H9 (cell line): ENCODE data around the gene STS. TPM values are rescaled to one million over a fixed set of nuclear protein-coding genes. Genes with fewer than 3 reads are reported as not detected.

Experiments
- DNase-seq: peaks from one replicate; pipeline ENCODE4 v3.0.0-alpha.2; 2017
- H2AFZ ChIP-seq: one replicate; pipeline ENCODE4 v1.6.1; 2013; ENCODE audit warnings: mild to moderate bottlenecking, low read length, control low read depth, moderate library complexity
- H2AK5ac ChIP-seq: 2 replicates; pipeline ENCODE4 v1.6.1; 2013; ENCODE audit warnings: low read length, control low read depth, mixed read lengths; ENCODE audit not compliant: insufficient read length
- H2BK120ac ChIP-seq: one replicate; pipeline ENCODE4 v1.6.1; 2013; ENCODE audit warnings: low read depth, mild to moderate bottlenecking, low read length, control low read depth, inconsistent platforms; ENCODE audit not compliant: poor library complexity, severe bottlenecking
- H2BK12ac ChIP-seq: 2 replicates; pipeline ENCODE4 v1.6.1; 2013; ENCODE audit warnings: low read length, control low read depth, mixed read lengths, low read depth; ENCODE audit not compliant: insufficient read length
- H2BK15ac ChIP-seq: 2 replicates; pipeline ENCODE4 v1.6.1; 2013; ENCODE audit warnings: low read depth, low read length, control low read depth
- H2BK20ac ChIP-seq: one replicate; pipeline ENCODE4 v1.6.1; 2013; ENCODE audit warnings: low read depth, mild to moderate bottlenecking, low read length, control low read depth, inconsistent platforms; ENCODE audit not compliant: poor library complexity, severe bottlenecking
- H2BK5ac ChIP-seq: 2 replicates; pipeline ENCODE4 v1.6.1; 2013; ENCODE audit warnings: low read length, control low read depth, mixed read lengths; ENCODE audit not compliant: insufficient read length
- H3K14ac ChIP-seq: 2 replicates; pipeline ENCODE4 v1.6.1; 2013; ENCODE audit warnings: low read length, control low read depth; ENCODE audit not compliant: insufficient read depth
- H3K18ac ChIP-seq: 2 replicates; pipeline ENCODE4 v1.6.1; 2013; ENCODE audit warnings: low read depth, mild to moderate bottlenecking, mixed read lengths, low read length, control low read depth; ENCODE audit not compliant: insufficient read length
- H3K23ac ChIP-seq: 2 replicates; pipeline ENCODE4 v1.6.1; 2013; ENCODE audit warnings: low read length, control low read depth, mixed read lengths, low read depth; ENCODE audit not compliant: insufficient read length
- H3K23me2 ChIP-seq: 2 replicates; pipeline ENCODE4 v1.6.1; 2013; ENCODE audit warnings: low read depth, mild to moderate bottlenecking, mixed read lengths, low read length, control low read depth; ENCODE audit not compliant: insufficient read length, poor library complexity, severe bottlenecking
- H3K27ac ChIP-seq: 2 replicates; pipeline ENCODE4 v1.5.1; 2013; ENCODE audit warnings: low read length, control low read depth, mixed read lengths, low read depth; ENCODE audit not compliant: insufficient read length
- H3K27me3 ChIP-seq: 2 replicates; pipeline ENCODE4 v1.6.1; 2013; ENCODE audit warnings: low read length, control low read depth, inconsistent platforms; ENCODE audit not compliant: insufficient read depth
- H3K4ac ChIP-seq: 2 replicates; pipeline ENCODE4 v1.6.1; 2013; ENCODE audit warnings: low read depth, mild to moderate bottlenecking, control low read depth, inconsistent platforms, low read length, moderate library complexity
- H3K4me1 ChIP-seq: 2 replicates; pipeline ENCODE4 v1.6.1; 2013; ENCODE audit warnings: low read length, control low read depth, inconsistent platforms; ENCODE audit not compliant: insufficient read depth
- H3K4me2 ChIP-seq: 2 replicates; pipeline ENCODE4 v1.6.1; 2013; ENCODE audit warnings: low read length, control low read depth, mixed read lengths; ENCODE audit not compliant: insufficient read length, insufficient read depth
- H3K56ac ChIP-seq: 2 replicates; pipeline ENCODE4 v1.6.1; 2013; ENCODE audit warnings: low read depth, mild to moderate bottlenecking, mixed read lengths, low read length, control low read depth; ENCODE audit not compliant: insufficient read length
- H3K79me1 ChIP-seq: 2 replicates; pipeline ENCODE4 v1.6.1; 2013; ENCODE audit warnings: low read depth, mild to moderate bottlenecking, moderate library complexity, low read length, control low read depth, inconsistent platforms; ENCODE audit not compliant: insufficient read depth, poor library complexity, severe bottlenecking
- H3K79me2 ChIP-seq: 2 replicates; pipeline ENCODE4 v1.6.1; 2013; ENCODE audit warnings: low read length, control low read depth, inconsistent platforms; ENCODE audit not compliant: insufficient read depth
- H3K9ac ChIP-seq: 2 replicates; pipeline ENCODE4 v1.6.1; 2013; ENCODE audit warnings: low read length, control low read depth, mixed read lengths; ENCODE audit not compliant: insufficient read length; ENCODE audit errors: extremely low read depth
- H3K9me3 ChIP-seq: one replicate; pipeline ENCODE4 v1.6.1; 2013; ENCODE audit warnings: low read depth, low read length, inconsistent platforms; ENCODE audit not compliant: control insufficient read depth
- H3T11ph ChIP-seq: one replicate; pipeline ENCODE4 v1.6.1; 2013; ENCODE audit warnings: mild to moderate bottlenecking, low read length, control low read depth, inconsistent platforms
- H4K20me1 ChIP-seq: one replicate; pipeline ENCODE4 v1.6.1; 2013; ENCODE audit not compliant: control insufficient read depth, insufficient read length, insufficient read depth
- H4K5ac ChIP-seq: 2 replicates; pipeline ENCODE4 v1.6.1; 2013; ENCODE audit warnings: low read depth, mild to moderate bottlenecking, mixed read lengths, low read length, control low read depth; ENCODE audit not compliant: insufficient read length
- H4K8ac ChIP-seq: replicated peaks from 2 replicates; pipeline ENCODE4 v1.6.1; 2013; ENCODE audit warnings: low read length, control low read depth, mixed read lengths, low read depth; ENCODE audit not compliant: insufficient read length
- H4K91ac ChIP-seq: 2 replicates; pipeline ENCODE4 v1.6.1; 2013; ENCODE audit warnings: low read depth, mild to moderate bottlenecking, moderate library complexity, mixed read lengths, low read length, control low read depth; ENCODE audit not compliant: insufficient read length
- H3K27ac Mint-ChIP-seq, 3 experiments: 2 replicates in 2 of 3; 3 replicates in 1 of 3; pipeline ENCODE4 v1.8.0; 2020 to 2021; ENCODE audit warnings: mixed read lengths in 3 of 3, mild to moderate bottlenecking in 1 of 3, moderate library complexity in 1 of 3
- H3K27me3 Mint-ChIP-seq: 2 replicates; pipeline ENCODE4 v1.8.0; 2021; ENCODE audit warnings: low read depth, mild to moderate bottlenecking, moderate library complexity, mixed read lengths
- H3K36me3 Mint-ChIP-seq, 3 experiments: 2 replicates in 2 of 3; 3 replicates in 1 of 3; pipeline ENCODE4 v1.8.0; 2020 to 2021; ENCODE audit warnings: low read depth in 3 of 3, mixed read lengths in 3 of 3; ENCODE audit not compliant: insufficient read depth in 1 of 3
- H3K4me1 Mint-ChIP-seq, 2 experiments: 2 replicates each; pipeline ENCODE4 v1.8.0; 2020; ENCODE audit warnings: mixed read lengths in 2 of 2
- H3K4me3 Mint-ChIP-seq, 2 experiments: 2 replicates in 1 of 2; 3 replicates in 1 of 2; pipeline ENCODE4 v1.8.0; 2020 to 2021; ENCODE audit warnings: mild to moderate bottlenecking in 2 of 2, mixed read lengths in 2 of 2, moderate library complexity in 1 of 2
- H3K9me3 Mint-ChIP-seq, 2 experiments: 2 replicates in 1 of 2; 3 replicates in 1 of 2; pipeline ENCODE4 v1.8.0; 2020; ENCODE audit warnings: mild to moderate bottlenecking in 2 of 2, mixed read lengths in 2 of 2, moderate library complexity in 1 of 2
- WGBS: extraction: QIAGEN DNeasy Blood & Tissue Kit; methylation state at CpG from one replicate; pipeline ENCODE4 v1.1.7; 2013; ENCODE audit warnings: missing lambda C conversion rate, low lambda C conversion rate, mixed read lengths; ENCODE audit not compliant: insufficient read length; ENCODE audit errors: extremely low coverage; 5-methylcytosine and 5-hydroxymethylcytosine counted together
- total RNA-seq: library from RNA; stranded (reverse); gene quantifications from 2 replicates; pipeline ENCODE4 v1.2.1, GENCODE V29; 2021
- TF ChIP-seq, protein P1 (sequence below): fragments of 200-600 bp; sonication (generic); conservative IDR thresholded peaks from 3 replicates; pipeline ENCODE4 v1.8.0; 2021; ENCODE audit warnings: antibody characterized with exemption, mild to moderate bottlenecking

The STS gene
- total RNA-seq, 1 experiment from 2014 or later: 3.6 TPM

DNA sequence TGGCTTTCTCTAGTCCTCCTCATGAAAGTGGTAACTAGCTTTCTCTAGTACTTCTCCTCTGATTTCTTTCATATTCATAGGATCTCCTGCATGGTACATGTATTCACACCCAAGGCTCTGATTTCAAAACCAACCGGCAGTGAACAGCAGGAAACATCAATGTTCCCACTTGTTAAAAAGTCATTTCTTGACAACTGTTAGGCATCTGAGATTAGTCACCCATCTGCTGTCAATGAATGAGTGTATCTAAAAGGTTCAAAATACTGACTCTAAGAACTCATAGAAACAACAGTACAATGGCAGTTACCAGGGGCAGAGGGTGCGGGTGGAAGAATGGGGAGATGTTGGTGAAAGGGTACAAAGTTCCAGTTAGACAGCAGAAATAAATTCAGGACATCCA is 31.9 kb downstream of the STS start:
- no peaks in the 10 kb centered on the region for H3K4me1 ChIP-seq
- H2BK5ac ChIP-seq: no peak overlapping the region
- no peaks in the 10 kb centered on the region for H3K27me3 ChIP-seq
- H3K18ac ChIP-seq: no peak overlapping the region
- H3K56ac ChIP-seq: no peak overlapping the region
- no CpG with 5 or more reads among the region's 2 CpGs for WGBS
- H3K9ac ChIP-seq: no peak overlapping the region
- Mint-ChIP-seq H3K4me3 (no peak overlapping the region), H3K27ac (no peak overlapping the region), H3K9me3 (no peaks in the 10 kb centered on the region), H3K4me1 (peaks cover 2 to 3% of the 10 kb centered on the region in 2 experiments; a peak in 2 of 4 replicates), H3K27me3 (no peaks in the 10 kb centered on the region; the same call in 1 of the 2 replicates), H3K36me3 (no peaks in the 10 kb centered on the region)
- no peak overlapping the region for H2BK15ac ChIP-seq
- no peak overlapping the region for H2BK12ac ChIP-seq
- no peak overlapping the region for H3K27ac ChIP-seq
- H3T11ph ChIP-seq: no peak overlapping the region
- no peak for DNase-seq
- no peak overlapping the region for H3K14ac ChIP-seq
- TF ChIP-seq, protein P1, sequence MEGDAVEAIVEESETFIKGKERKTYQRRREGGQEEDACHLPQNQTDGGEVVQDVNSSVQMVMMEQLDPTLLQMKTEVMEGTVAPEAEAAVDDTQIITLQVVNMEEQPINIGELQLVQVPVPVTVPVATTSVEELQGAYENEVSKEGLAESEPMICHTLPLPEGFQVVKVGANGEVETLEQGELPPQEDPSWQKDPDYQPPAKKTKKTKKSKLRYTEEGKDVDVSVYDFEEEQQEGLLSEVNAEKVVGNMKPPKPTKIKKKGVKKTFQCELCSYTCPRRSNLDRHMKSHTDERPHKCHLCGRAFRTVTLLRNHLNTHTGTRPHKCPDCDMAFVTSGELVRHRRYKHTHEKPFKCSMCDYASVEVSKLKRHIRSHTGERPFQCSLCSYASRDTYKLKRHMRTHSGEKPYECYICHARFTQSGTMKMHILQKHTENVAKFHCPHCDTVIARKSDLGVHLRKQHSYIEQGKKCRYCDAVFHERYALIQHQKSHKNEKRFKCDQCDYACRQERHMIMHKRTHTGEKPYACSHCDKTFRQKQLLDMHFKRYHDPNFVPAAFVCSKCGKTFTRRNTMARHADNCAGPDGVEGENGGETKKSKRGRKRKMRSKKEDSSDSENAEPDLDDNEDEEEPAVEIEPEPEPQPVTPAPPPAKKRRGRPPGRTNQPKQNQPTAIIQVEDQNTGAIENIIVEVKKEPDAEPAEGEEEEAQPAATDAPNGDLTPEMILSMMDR: no peak
- H3K79me2 ChIP-seq: no peaks in the 10 kb centered on the region
- H2BK120ac ChIP-seq: no peak overlapping the region
- no peaks in the 10 kb centered on the region for H3K23me2 ChIP-seq
- H2AK5ac ChIP-seq: no peak overlapping the region
- no peak overlapping the region for H2BK20ac ChIP-seq
- H3K4ac ChIP-seq: no peak overlapping the region
- H4K91ac ChIP-seq: no peak overlapping the region
- H4K5ac ChIP-seq: no peak overlapping the region
- no peaks in the 10 kb centered on the region for H3K79me1 ChIP-seq
- H3K9me3 ChIP-seq: no peaks in the 10 kb centered on the region
- no peak overlapping the region for H3K23ac ChIP-seq
- no peak overlapping the region for H2AFZ ChIP-seq
- H4K8ac ChIP-seq: no peak overlapping the region
- H4K20me1 ChIP-seq: no peaks in the 10 kb centered on the region
- no peak overlapping the region for H3K4me2 ChIP-seq
